GM21528 (cell line): Measurements from ENCODE around the gene NRP2.

ENCODE experiments used
- ATAC-seq: cut with Tn5 transposase; IDR thresholded peaks from one replicate; pipeline ENCODE4 v1.9.1; 2021; ENCODE audit warnings: mild to moderate bottlenecking, moderate library complexity; ENCODE audit not compliant: unreplicated experiment, low FRiP score

The NRP2 gene

GRCh38 chr2:205682239-205682970, at the start of gene NRP2:
TSS of gene NRP2 (plus strand) at chr2:205682501. CDS start at chr2:205683291, 790 bp downstream.
- ATAC-seq, result peak; percentile 77

GRCh38 chr2:205633994-205634393, 48.3 kb upstream of the NRP2 start:
- no peak for ATAC-seq

- no peak for ATAC-seq
These were observed 45.6 kb upstream of the NRP2 start for GRCh38 chr2:205636549-205637319.

GRCh38 chr2:205637320-205637602, 45.0 kb upstream of the NRP2 start:
- no peak for ATAC-seq

- no peak for ATAC-seq
These were observed 44.4 kb upstream of the NRP2 start for GRCh38 chr2:205637779-205638503.

- ATAC-seq, result no peak
These were observed 41.6 kb upstream of the NRP2 start for GRCh38 chr2:205640716-205641115.

GRCh38 chr2:205642599-205643356, 39.5 kb upstream of the NRP2 start:
- ATAC-seq, result no peak

GRCh38 chr2:205643391-205643885, 38.9 kb upstream of the NRP2 start:
- ATAC-seq, result no peak

- no peak for ATAC-seq
These were observed 38.3 kb upstream of the NRP2 start for GRCh38 chr2:205644018-205644417.

- peak; percentile 100 for ATAC-seq
These were observed 35.6 kb upstream of the NRP2 start for GRCh38 chr2:205646680-205647079.

GRCh38 chr2:205650450-205650849, 31.9 kb upstream of the NRP2 start:
- ATAC-seq, result no peak

- ATAC-seq, result no peak
These were observed 31.4 kb upstream of the NRP2 start for GRCh38 chr2:205650931-205651330.

GRCh38 chr2:205651719-205652118, 30.6 kb upstream of the NRP2 start:
- ATAC-seq, result no peak

- ATAC-seq, result no peak
These were observed 27.3 kb upstream of the NRP2 start for GRCh38 chr2:205654878-205655605.

- no peak for ATAC-seq
These were observed 26.4 kb upstream of the NRP2 start for GRCh38 chr2:205655779-205656456.

GRCh38 chr2:205656461-205656860, 25.8 kb upstream of the NRP2 start:
- ATAC-seq, result no peak

- ATAC-seq, result no peak
These were observed 25.4 kb upstream of the NRP2 start for GRCh38 chr2:205656941-205657340.

- no peak for ATAC-seq
These were observed 24.7 kb upstream of the NRP2 start for GRCh38 chr2:205657579-205657978.

GRCh38 chr2:205658068-205658467, 24.2 kb upstream of the NRP2 start:
- no peak for ATAC-seq
